ENCODE measurements around the gene SCN3A. TPM values are rescaled to one million over a fixed set of nuclear protein-coding genes. Genes with fewer than 3 reads are reported as not detected.

SCN3A gene
- polyA plus RNA-seq, 1 donor from 2014 or later: 161 TPM

- H3K79me2 ChIP-seq (replicated peaks; ENCODE audit: insufficient read depth, low read length): no peaks in the 10 kb centered on the region
- H3K36me3 ChIP-seq (ENCODE audit: insufficient read depth, low read length): no peaks in the 10 kb centered on the region
- no peaks in the 10 kb centered on the region for H4K20me1 ChIP-seq (ENCODE audit: insufficient read depth)
- no peak overlapping the region for H3K27ac ChIP-seq (ENCODE audit: low read length)
- H3K27me3 ChIP-seq (ENCODE audit: insufficient read depth, low read depth, low read length): no peaks in the 10 kb centered on the region
- no peak overlapping the region for H3K9ac ChIP-seq (ENCODE audit: low read length)
- H2AFZ ChIP-seq (ENCODE audit: low read depth, low read length): no peak overlapping the region
- H3K4me2 ChIP-seq (ENCODE audit: low read length): no peak overlapping the region
- H3K9me2 ChIP-seq (ENCODE audit: insufficient read depth, low read length): no peaks in the 10 kb centered on the region
- TF ChIP-seq POLR2AphosphoS5 (IDR thresholded peaks at IDR 0.05): no peak
- H3K4me3 ChIP-seq (ENCODE audit: low read length): no peak overlapping the region
- no peaks in the 10 kb centered on the region for H3F3A ChIP-seq (ENCODE audit: insufficient read depth, low read length, poor library complexity, severe bottlenecking)
- H3K9me3 ChIP-seq (ENCODE audit: low read length): no peaks in the 10 kb centered on the region
These were observed 129.5 kb downstream of the SCN3A start for GRCh38 chr2:165074323-165074722.

- Histone ChIP-seq H3F3A (ENCODE audit: insufficient read depth, low read length, poor library complexity, severe bottlenecking) (peaks cover 6% of the 10 kb centered on the region), H3K4me3 (ENCODE audit: low read length) (no peak overlapping the region), H3K27me3 (ENCODE audit: insufficient read depth, low read depth, low read length) (no peaks in the 10 kb centered on the region), H3K27ac (ENCODE audit: low read length) (peak overlapping the region; percentile 21), H3K9me2 (ENCODE audit: insufficient read depth, low read length) (no peaks in the 10 kb centered on the region), H4K20me1 (ENCODE audit: insufficient read depth) (no peaks in the 10 kb centered on the region), H3K79me2 (replicated peaks; ENCODE audit: insufficient read depth, low read length) (no peaks in the 10 kb centered on the region), H2AFZ (ENCODE audit: low read depth, low read length) (peak overlapping the region; percentile 17), H3K9ac (ENCODE audit: low read length) (no peak overlapping the region), H3K36me3 (ENCODE audit: insufficient read depth, low read length) (no peaks in the 10 kb centered on the region), H3K9me3 (ENCODE audit: low read length) (no peaks in the 10 kb centered on the region), H3K4me2 (ENCODE audit: low read length) (no peak overlapping the region)
- no peak for TF ChIP-seq REST (IDR thresholded peaks at IDR 0.05; ENCODE audit: borderline replicate concordance)
- TF ChIP-seq TAF1 (IDR thresholded peaks at IDR 0.05; ENCODE audit: low read depth): no peak
- no peak for TF ChIP-seq POLR2AphosphoS5 (IDR thresholded peaks at IDR 0.05)
- TF ChIP-seq EZH2 (IDR thresholded peaks at IDR 0.05; ENCODE audit: borderline replicate concordance, insufficient read depth, low read length, poor library complexity, severe bottlenecking): no peak
- TF ChIP-seq CTCF (IDR thresholded peaks at IDR 0.05; ENCODE audit: poor library complexity, severe bottlenecking): no peak
- no peak for TF ChIP-seq SMC3 (conservative IDR thresholded peaks at IDR 0.05; ENCODE audit: poor library complexity)
- no peak for TF ChIP-seq MXI1 (conservative IDR thresholded peaks at IDR 0.05; ENCODE audit: poor library complexity, severe bottlenecking)
- TF ChIP-seq RAD21 (conservative IDR thresholded peaks at IDR 0.05): no peak
- no peak for TF ChIP-seq EP300 (conservative IDR thresholded peaks at IDR 0.05; ENCODE audit: poor library complexity, severe bottlenecking)
These were observed 133.8 kb downstream of the SCN3A start for GRCh38 chr2:165070076-165070475.

GRCh38 chr2:165069151-165069550 is 134.7 kb downstream of the SCN3A start:
- Histone ChIP-seq H3K9ac (ENCODE audit: low read length) (peak overlapping the region; percentile 64), H3K27ac (ENCODE audit: low read length) (peak overlapping the region; percentile 92), H3K79me2 (replicated peaks; ENCODE audit: insufficient read depth, low read length) (no peaks in the 10 kb centered on the region), H3K4me3 (ENCODE audit: low read length) (no peak overlapping the region), H3K9me3 (ENCODE audit: low read length) (no peaks in the 10 kb centered on the region), H3K4me2 (ENCODE audit: low read length) (peak overlapping the region; percentile 89), H3K36me3 (ENCODE audit: insufficient read depth, low read length) (no peaks in the 10 kb centered on the region), H2AFZ (ENCODE audit: low read depth, low read length) (no peak overlapping the region), H3F3A (ENCODE audit: insufficient read depth, low read length, poor library complexity, severe bottlenecking) (peaks cover 6% of the 10 kb centered on the region), H4K20me1 (ENCODE audit: insufficient read depth) (no peaks in the 10 kb centered on the region), H3K9me2 (ENCODE audit: insufficient read depth, low read length) (no peaks in the 10 kb centered on the region), H3K27me3 (ENCODE audit: insufficient read depth, low read depth, low read length) (no peaks in the 10 kb centered on the region)
- no peak for TF ChIP-seq EP300 (conservative IDR thresholded peaks at IDR 0.05; ENCODE audit: poor library complexity, severe bottlenecking)
- no peak for TF ChIP-seq CTCF (IDR thresholded peaks at IDR 0.05; ENCODE audit: poor library complexity, severe bottlenecking)
- TF ChIP-seq SMC3 (conservative IDR thresholded peaks at IDR 0.05; ENCODE audit: poor library complexity): no peak
- no peak for TF ChIP-seq REST (IDR thresholded peaks at IDR 0.05; ENCODE audit: borderline replicate concordance)
- TF ChIP-seq TAF1 (IDR thresholded peaks at IDR 0.05; ENCODE audit: low read depth): no peak
- no peak for TF ChIP-seq EZH2 (IDR thresholded peaks at IDR 0.05; ENCODE audit: borderline replicate concordance, insufficient read depth, low read length, poor library complexity, severe bottlenecking)
- TF ChIP-seq POLR2AphosphoS5 (IDR thresholded peaks at IDR 0.05): no peak
- TF ChIP-seq RAD21 (conservative IDR thresholded peaks at IDR 0.05): no peak
- TF ChIP-seq MXI1 (conservative IDR thresholded peaks at IDR 0.05; ENCODE audit: poor library complexity, severe bottlenecking): no peak

All from neural cell (in vitro differentiated cells).